PC-3 (cell line): ENCODE data around the gene AFM.

Experiments
- CTCF ChIP-seq: fragments of 300-600 bp; sonication (generic); conservative IDR thresholded peaks from 2 replicates; pipeline ENCODE4 v1.5.1; 2017; ENCODE audit warnings: antibody characterized with exemption, low read depth, mild to moderate bottlenecking, low read length
- EZH2phosphoT487 ChIP-seq: fragments of 300-600 bp; sonication (generic); IDR thresholded peaks from 2 replicates; pipeline ENCODE4 v1.6.1; 2018; ENCODE audit warnings: mild to moderate bottlenecking, antibody characterized with exemption, low read length, borderline replicate concordance

DNA sequence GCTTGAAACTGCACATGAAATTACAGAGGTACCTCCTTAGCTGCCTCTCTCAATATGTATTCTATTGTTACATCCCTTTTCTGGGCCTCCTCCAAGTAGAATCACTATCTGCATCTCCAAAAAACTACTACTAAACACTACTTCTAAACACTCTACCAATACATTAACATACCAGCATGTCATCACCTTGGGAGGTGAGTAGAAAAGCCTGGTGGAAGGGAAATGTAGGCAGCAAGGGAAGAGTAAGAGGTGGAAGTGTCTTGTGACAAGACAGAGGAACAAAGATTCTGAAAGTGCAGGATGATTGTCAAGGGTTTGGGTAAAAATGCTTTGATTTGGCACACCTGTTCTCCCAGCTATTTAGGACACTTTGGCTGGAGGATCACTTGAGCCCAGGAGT is 3.5 kb downstream of the AFM start:
- TF ChIP-seq EZH2phosphoT487 (no peak), CTCF (no peak)
